ENCODE data around the gene POFUT1. TPM values are rescaled to one million over a fixed set of nuclear protein-coding genes. Genes with fewer than 3 reads are reported as not detected.

The POFUT1 gene
- total and polyA plus RNA-seq, 9 of the 15 experiments (the other 6 are each of a cell fraction or from before 2014, with no cell fraction given) = 3.5 to 44.7 (median 23.5) TPM

- FAIRE-seq (no peak), DNase-seq (ENCODE audit: extremely low read depth in 1 of 4, low spot score in 3 of 4) (no peak), ATAC-seq (no peak)
- Histone ChIP-seq H3K27me3 (ENCODE audit: control insufficient read depth in 2 of 2, insufficient read depth in 2 of 2, low read length in 2 of 2) (no peaks in the 10 kb centered on the region), H3K79me2 (ENCODE audit: control insufficient read depth, insufficient read depth, low read length) (peaks cover 68% of the 10 kb centered on the region), H2AFZ (ENCODE audit: low read depth, low read length) (no peak overlapping the region), H3K9me1 (ENCODE audit: control insufficient read depth, insufficient read depth, low read length) (no peaks in the 10 kb centered on the region), H3K27ac (ENCODE audit: extremely low read depth, low read depth, low read length) (no peak overlapping the region), H3K36me3 (ENCODE audit: control insufficient read depth, insufficient read depth, low read length) (peaks cover 88% of the 10 kb centered on the region), H3K4me2 (ENCODE audit: insufficient read depth, low read length) (no peak overlapping the region), H4K20me1 (replicated peaks; ENCODE audit: control insufficient read depth, insufficient read depth, low read length) (peaks cover 22% of the 10 kb centered on the region), H3K9ac (ENCODE audit: insufficient read depth in 1 of 2, low read depth in 2 of 2, low read length in 2 of 2) (no peak overlapping the region), H3K4me1 (replicated peaks in 1 of 2; ENCODE audit: control insufficient read depth in 2 of 2, insufficient read depth in 2 of 2, low read length in 2 of 2) (peaks cover 3 to 29% of the 10 kb centered on the region in 2 experiments), H3K4me3 (no peak overlapping the region), H3K9me3 (replicated peaks; ENCODE audit: control insufficient read depth, insufficient read depth, low read depth, low read length) (no peaks in the 10 kb centered on the region)
- BruUV-seq (replicated peaks) = no TSS peak
- no peak for TF ChIP-seq ZNF175 (CRISPR knock-in tag; IDR thresholded peaks at IDR 0.05; ENCODE audit: low read depth)
- no peak for TF ChIP-seq TBL1XR1 (IDR thresholded peaks at IDR 0.05; ENCODE audit: low read length in 2 of 2)
- no peak for TF ChIP-seq ZNF445 (CRISPR knock-in tag; IDR thresholded peaks at IDR 0.05; ENCODE audit: low read depth)
- TF ChIP-seq ZNF121 (CRISPR knock-in tag; conservative IDR thresholded peaks at IDR 0.05) = no peak
- no peak for TF ChIP-seq ZFP36 (IDR thresholded peaks at IDR 0.05; ENCODE audit: low read depth, low read length, partially characterized antibody)
- TF ChIP-seq MLX (CRISPR knock-in tag; conservative IDR thresholded peaks at IDR 0.05) = no peak
- TF ChIP-seq NR2F6 (CRISPR knock-in tag; IDR thresholded peaks at IDR 0.05) = no peak
- TF ChIP-seq MXI1 (IDR thresholded peaks at IDR 0.05; ENCODE audit: low read depth, low read length) = no peak
- no peak for TF ChIP-seq CHD2 (IDR thresholded peaks at IDR 0.05; ENCODE audit: low read depth, low read length)
- no peak for TF ChIP-seq SREBF1 (IDR thresholded peaks at IDR 0.05; ENCODE audit: borderline replicate concordance, low read depth, low read length)
- TF ChIP-seq, protein P1, sequence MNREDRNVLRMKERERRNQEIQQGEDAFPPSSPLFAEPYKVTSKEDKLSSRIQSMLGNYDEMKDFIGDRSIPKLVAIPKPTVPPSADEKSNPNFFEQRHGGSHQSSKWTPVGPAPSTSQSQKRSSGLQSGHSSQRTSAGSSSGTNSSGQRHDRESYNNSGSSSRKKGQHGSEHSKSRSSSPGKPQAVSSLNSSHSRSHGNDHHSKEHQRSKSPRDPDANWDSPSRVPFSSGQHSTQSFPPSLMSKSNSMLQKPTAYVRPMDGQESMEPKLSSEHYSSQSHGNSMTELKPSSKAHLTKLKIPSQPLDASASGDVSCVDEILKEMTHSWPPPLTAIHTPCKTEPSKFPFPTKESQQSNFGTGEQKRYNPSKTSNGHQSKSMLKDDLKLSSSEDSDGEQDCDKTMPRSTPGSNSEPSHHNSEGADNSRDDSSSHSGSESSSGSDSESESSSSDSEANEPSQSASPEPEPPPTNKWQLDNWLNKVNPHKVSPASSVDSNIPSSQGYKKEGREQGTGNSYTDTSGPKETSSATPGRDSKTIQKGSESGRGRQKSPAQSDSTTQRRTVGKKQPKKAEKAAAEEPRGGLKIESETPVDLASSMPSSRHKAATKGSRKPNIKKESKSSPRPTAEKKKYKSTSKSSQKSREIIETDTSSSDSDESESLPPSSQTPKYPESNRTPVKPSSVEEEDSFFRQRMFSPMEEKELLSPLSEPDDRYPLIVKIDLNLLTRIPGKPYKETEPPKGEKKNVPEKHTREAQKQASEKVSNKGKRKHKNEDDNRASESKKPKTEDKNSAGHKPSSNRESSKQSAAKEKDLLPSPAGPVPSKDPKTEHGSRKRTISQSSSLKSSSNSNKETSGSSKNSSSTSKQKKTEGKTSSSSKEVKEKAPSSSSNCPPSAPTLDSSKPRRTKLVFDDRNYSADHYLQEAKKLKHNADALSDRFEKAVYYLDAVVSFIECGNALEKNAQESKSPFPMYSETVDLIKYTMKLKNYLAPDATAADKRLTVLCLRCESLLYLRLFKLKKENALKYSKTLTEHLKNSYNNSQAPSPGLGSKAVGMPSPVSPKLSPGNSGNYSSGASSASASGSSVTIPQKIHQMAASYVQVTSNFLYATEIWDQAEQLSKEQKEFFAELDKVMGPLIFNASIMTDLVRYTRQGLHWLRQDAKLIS (CRISPR knock-in tag; IDR thresholded peaks at IDR 0.05) = no peak
- no peak for TF ChIP-seq POLR3G (IDR thresholded peaks at IDR 0.05; ENCODE audit: extremely low read depth, insufficient read length, insufficient replicate concordance)
- no peak for TF ChIP-seq XRCC5 (IDR thresholded peaks at IDR 0.05; ENCODE audit: low read depth, low read length)
- no peak for TF ChIP-seq PHB (CRISPR knock-in tag; IDR thresholded peaks at IDR 0.05)
- TF ChIP-seq PTRF (tag; IDR thresholded peaks at IDR 0.05) = no peak
- no peak for TF ChIP-seq ILF3 (IDR thresholded peaks at IDR 0.05; ENCODE audit: borderline replicate concordance)
- no peak for TF ChIP-seq TBP (optimal IDR thresholded peaks at IDR 0.05; ENCODE audit: low read depth, low read length)
- in situ Hi-C loops (cut with MboI) = no loop called here
- WGBS (ENCODE audit: insufficient coverage, low coverage, missing lambda C conversion rate) = 85% methylated on average over 4 of the region's 4 CpGs
- ChIA-PET POLR2A (interaction anchor here (0.5 to 1.1 kb wide), 3 partner anchors 12 to 75 kb away, joined by 3 read pairs; no protein-coding TSS in a partner anchor), CTCF (ENCODE audit: low intra/inter-chr PET ratio) (no interaction called here)
- intact Hi-C loops (cut with micrococcal nuclease) = loop anchor here (10.0 kb wide), 1 partner anchor 153 kb away; the partner anchor contains the start of gene ASXL1
Observed at GRCh38 chr20:32201296-32201976, 6.2 kb upstream of the POFUT1 start.

Measured in K562 (cell line).